NCI-H446 treated with DMSO at 0.1 percent for 48 hours (cell line): ENCODE measurements around the gene NFIX.

Source experiments
- DNase-seq: peaks from one replicate; lab custom pipeline; 2025; lab: John Stamatoyannopoulos, UW

The NFIX gene

GRCh38 chr19:12987781-12988180, 7.5 kb upstream of the NFIX start:
- no peak for DNase-seq

- no peak for DNase-seq
Observed at GRCh38 chr19:12990431-12990830, 4.8 kb upstream of the NFIX start.

GRCh38 chr19:12990853-12991252, 4.4 kb upstream of the NFIX start:
- no peak for DNase-seq

GRCh38 chr19:12991296-12991695, 4.0 kb upstream of the NFIX start:
- no peak for DNase-seq

GRCh38 chr19:12992729-12993128, 2.5 kb upstream of the NFIX start:
- DNase-seq, result no peak

GRCh38 chr19:12993562-12993961, 1.7 kb upstream of the NFIX start:
- no peak for DNase-seq

- DNase-seq, result no peak
Observed at GRCh38 chr19:12995596-12996405, 526 bp downstream of the NFIX start.

GRCh38 chr19:12996406-12997094, 1.3 kb downstream of the NFIX start:
- DNase-seq, result no peak

- DNase-seq, result no peak
Observed at GRCh38 chr19:12997179-12997966, 2.1 kb downstream of the NFIX start.

GRCh38 chr19:12997967-12998940, 3.0 kb downstream of the NFIX start:
- no peak for DNase-seq

- DNase-seq, result no peak
Observed at GRCh38 chr19:13001166-13001501, 5.9 kb downstream of the NFIX start.

GRCh38 chr19:13001502-13002165, 6.4 kb downstream of the NFIX start:
- no peak for DNase-seq

GRCh38 chr19:13002166-13002898, 7.1 kb downstream of the NFIX start:
- peak; percentile 88 for DNase-seq

GRCh38 chr19:13003081-13003480, 7.8 kb downstream of the NFIX start:
- no peak for DNase-seq

GRCh38 chr19:13004273-13004672, 9.0 kb downstream of the NFIX start:
- no peak for DNase-seq

- no peak for DNase-seq
Observed at GRCh38 chr19:13005253-13005652, 10.0 kb downstream of the NFIX start.

- no peak for DNase-seq
Observed at GRCh38 chr19:13005861-13006370, 10.6 kb downstream of the NFIX start.

GRCh38 chr19:13006431-13007281, 11.4 kb downstream of the NFIX start:
- no peak for DNase-seq
